Bronchial epithelial cell (primary cell): Measurements from ENCODE around the gene SLC35E3. TPM values are rescaled to one million over a fixed set of nuclear protein-coding genes. Genes with fewer than 3 reads are reported as not detected.

Experiments
- DNase-seq: peaks from one replicate; pipeline ENCODE4 v3.0.0-alpha.2; 2010; ENCODE audit warnings: low read depth
- FAIRE-seq: peaks from 2 replicates; lab custom pipeline; 2011; peaks lifted over from hg19 to GRCh38; lab: Jason Lieb, UNC
- H3K27me3 ChIP-seq: 2 replicates; pipeline ENCODE4 v1.5.1; 2011; ENCODE audit warnings: low read length; ENCODE audit not compliant: control insufficient read depth, insufficient read depth
- H3K36me3 ChIP-seq: 2 replicates; pipeline ENCODE4 v1.5.1; 2011; ENCODE audit warnings: low read length; ENCODE audit not compliant: control insufficient read depth, insufficient read depth
- H3K4me3 ChIP-seq: 2 replicates; pipeline ENCODE4 v1.5.1; 2011; ENCODE audit warnings: mild to moderate bottlenecking, low read depth, low read length, control low read depth
- CTCF ChIP-seq: IDR thresholded peaks from 2 replicates; pipeline ENCODE4 v1.5.1; 2011; ENCODE audit warnings: mild to moderate bottlenecking, moderate library complexity, low read length, control low read depth, inconsistent platforms; ENCODE audit not compliant: insufficient read depth, severe bottlenecking
- total RNA-seq: library from RNA; depleted of rRNA; stranded (reverse); fragments of >200 nt; gene quantifications from 2 replicates; pipeline ENCODE4 v1.2.1, GENCODE V29; 2014

SLC35E3 gene
- total RNA-seq, 1 donor from 2014 or later: 3.2 TPM

GRCh38 chr12:68759852-68760251, 13.9 kb downstream of the SLC35E3 start:
- FAIRE-seq (no peak), DNase-seq (no peak)
- TF ChIP-seq CTCF: no peak
- Histone ChIP-seq H3K27me3 (no peaks in the 10 kb centered on the region), H3K36me3 (no peaks in the 10 kb centered on the region), H3K4me3 (no peak overlapping the region)

GRCh38 chr12:68760806-68761441, 14.9 kb downstream of the SLC35E3 start:
- H3K4me3 ChIP-seq: no peak overlapping the region
- FAIRE-seq (no peak), DNase-seq (no peak)
- no peak for TF ChIP-seq CTCF
- no peaks in the 10 kb centered on the region for H3K36me3 ChIP-seq
- no peaks in the 10 kb centered on the region for H3K27me3 ChIP-seq

DNA sequence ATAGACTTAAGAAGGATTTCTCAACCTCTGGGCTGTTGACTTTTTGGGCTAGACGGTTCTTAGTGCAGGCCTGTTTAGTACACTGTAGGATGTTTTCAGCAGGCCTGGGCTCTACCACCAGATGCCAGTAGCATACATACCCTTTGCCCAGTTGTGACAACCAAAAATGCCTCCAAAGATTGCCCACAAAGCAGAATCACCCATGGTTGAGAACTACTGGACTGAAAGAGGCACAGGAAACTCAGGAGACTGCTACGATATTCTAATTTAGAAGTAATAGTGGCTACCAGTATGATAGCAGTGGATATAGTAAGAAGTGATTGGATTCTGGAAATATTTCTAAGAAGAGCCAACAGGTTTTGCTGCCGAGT, 15.5 kb downstream of the SLC35E3 start:
- TF ChIP-seq CTCF: no peak
- DNase-seq (no peak), FAIRE-seq (no peak)
- Histone ChIP-seq H3K27me3 (no peaks in the 10 kb centered on the region), H3K36me3 (no peaks in the 10 kb centered on the region), H3K4me3 (no peak overlapping the region)

- Histone ChIP-seq H3K27me3 (no peaks in the 10 kb centered on the region), H3K4me3 (no peak overlapping the region), H3K36me3 (peaks cover 2% of the 10 kb centered on the region)
- FAIRE-seq (no peak), DNase-seq (no peak)
- TF ChIP-seq CTCF: no peak
Observed at GRCh38 chr12:68761901-68762630, 16.1 kb downstream of the SLC35E3 start.

GRCh38 chr12:68762691-68763090, 16.7 kb downstream of the SLC35E3 start:
- DNase-seq: no peak
- H3K4me3 ChIP-seq: no peak overlapping the region
- no peaks in the 10 kb centered on the region for H3K27me3 ChIP-seq
- TF ChIP-seq CTCF: no peak
- H3K36me3 ChIP-seq: peaks cover 2% of the 10 kb centered on the region
- no peak for FAIRE-seq

DNA sequence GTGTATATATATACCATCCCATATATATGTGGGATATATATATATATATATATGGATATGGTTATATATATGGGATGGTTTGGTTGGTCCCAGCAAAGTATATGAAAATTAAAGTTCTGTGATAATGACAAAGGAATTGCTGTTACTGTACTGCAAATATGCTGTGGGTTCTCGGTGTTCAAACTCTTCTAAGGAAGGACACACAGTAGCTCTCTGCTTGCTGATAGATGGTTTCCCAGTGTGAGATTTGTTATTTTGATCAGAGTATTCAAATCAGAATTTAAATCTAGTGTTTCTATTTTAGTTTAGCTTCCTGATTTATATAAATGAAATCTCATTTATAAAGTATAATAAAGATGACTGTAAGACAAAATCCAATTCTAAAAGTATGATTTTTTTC, 19.7 kb downstream of the SLC35E3 start:
- H3K4me3 ChIP-seq: no peak overlapping the region
- FAIRE-seq (no peak), DNase-seq (no peak)
- H3K36me3 ChIP-seq: peaks cover 2% of the 10 kb centered on the region
- TF ChIP-seq CTCF: no peak
- H3K27me3 ChIP-seq: no peaks in the 10 kb centered on the region
